Neural cell (in vitro differentiated cells): ENCODE data around the gene SIVA1. TPM values are rescaled to one million over a fixed set of nuclear protein-coding genes. Genes with fewer than 3 reads are reported as not detected.

ENCODE experiments used
- H2AFZ ChIP-seq: fragments of 200-600, 300-800 bp; sonication (generic), shearing (Covaris generic); 2 replicates; pipeline ENCODE4 v1.6.0; 2014; ENCODE audit warnings: low read depth, mild to moderate bottlenecking, antibody characterized with exemption, low read length, moderate library complexity
- H3F3A ChIP-seq: fragments of 200-600 bp; shearing (Covaris generic); 2 replicates; pipeline ENCODE4 v1.6.1; 2016; ENCODE audit warnings: mild to moderate bottlenecking, moderate library complexity, mixed read lengths, antibody characterized with exemption, low read length; ENCODE audit not compliant: insufficient read depth, poor library complexity, severe bottlenecking
- H3K27ac ChIP-seq: fragments of 200-600, 300-800 bp; sonication (generic), shearing (Covaris generic); 2 replicates; pipeline ENCODE4 v1.5.1; 2014; ENCODE audit warnings: mild to moderate bottlenecking, low read length, moderate library complexity
- H3K27me3 ChIP-seq: fragments of 300-800, 200-600 bp; sonication (generic), shearing (Covaris generic); 2 replicates; pipeline ENCODE4 v1.6.0; 2014; ENCODE audit warnings: mild to moderate bottlenecking, low read depth, low read length, moderate library complexity; ENCODE audit not compliant: insufficient read depth
- H3K36me3 ChIP-seq: fragments of 300-800, 200-600 bp; sonication (generic), shearing (Covaris generic); 2 replicates; pipeline ENCODE4 v1.5.1; 2014; ENCODE audit warnings: mild to moderate bottlenecking, antibody characterized with exemption, low read length, moderate library complexity; ENCODE audit not compliant: insufficient read depth
- H3K4me2 ChIP-seq: fragments of 300-800, 200-600 bp; sonication (generic), shearing (Covaris generic); 2 replicates; pipeline ENCODE4 v1.6.0; 2014; ENCODE audit warnings: mild to moderate bottlenecking, low read length
- H3K4me3 ChIP-seq: fragments of 300-800, 200-600 bp; sonication (generic), shearing (Covaris generic); 2 replicates; pipeline ENCODE4 v1.5.1; 2014; ENCODE audit warnings: mild to moderate bottlenecking, low read length, moderate library complexity
- H3K79me2 ChIP-seq: fragments of 200-600 bp; shearing (Covaris generic); replicated peaks from 2 replicates; pipeline ENCODE4 v1.6.0; 2014; ENCODE audit warnings: mild to moderate bottlenecking, low read length, moderate library complexity; ENCODE audit not compliant: insufficient read depth
- H3K9ac ChIP-seq: fragments of 300-800, 200-600 bp; sonication (generic), shearing (Covaris generic); 2 replicates; pipeline ENCODE4 v1.6.1; 2016; ENCODE audit warnings: mild to moderate bottlenecking, low read length, mixed read lengths
- H3K9me2 ChIP-seq: fragments of 200-600 bp; shearing (Covaris generic); 2 replicates; pipeline ENCODE4 v1.6.1; 2016; ENCODE audit warnings: mild to moderate bottlenecking, low read length, mixed read lengths; ENCODE audit not compliant: insufficient read depth
- H3K9me3 ChIP-seq: fragments of 200-600, 300-800 bp; sonication (generic), shearing (Covaris generic); 2 replicates; pipeline ENCODE4 v1.6.1; 2016; ENCODE audit warnings: mild to moderate bottlenecking, mixed run types, low read length, moderate library complexity, mixed read lengths
- H4K20me1 ChIP-seq: fragments of 200-600 bp; shearing (Covaris generic); 2 replicates; pipeline ENCODE4 v1.6.1; 2016; ENCODE audit warnings: mild to moderate bottlenecking, mixed run types; ENCODE audit not compliant: insufficient read depth
- CTCF ChIP-seq: fragments of 450-650 bp; IDR thresholded peaks from 2 replicates; pipeline ENCODE4 v1.5.1; 2014; ENCODE audit warnings: antibody characterized with exemption, mild to moderate bottlenecking, moderate library complexity; ENCODE audit not compliant: poor library complexity, severe bottlenecking
- EP300 ChIP-seq: fragments of 450-650 bp; conservative IDR thresholded peaks from 2 replicates; pipeline ENCODE4 v1.6.1; 2014; ENCODE audit warnings: antibody characterized with exemption, mild to moderate bottlenecking, moderate library complexity; ENCODE audit not compliant: poor library complexity, severe bottlenecking
- EZH2 ChIP-seq: fragments of 200-600, 300-800 bp; shearing (Covaris generic), sonication (generic); IDR thresholded peaks from 2 replicates; pipeline ENCODE4 v1.6.1; 2014; ENCODE audit warnings: antibody characterized with exemption, low read length, borderline replicate concordance, mild to moderate bottlenecking; ENCODE audit not compliant: insufficient read depth, poor library complexity, severe bottlenecking
- MXI1 ChIP-seq: fragments of 450-650 bp; conservative IDR thresholded peaks from 2 replicates; pipeline ENCODE4 v1.6.1; 2014; ENCODE audit warnings: antibody characterized with exemption, mild to moderate bottlenecking; ENCODE audit not compliant: poor library complexity, severe bottlenecking
- POLR2AphosphoS5 ChIP-seq: IDR thresholded peaks from 2 replicates; pipeline ENCODE4 v1.6.1; 2012
- RAD21 ChIP-seq: fragments of 450-650 bp; conservative IDR thresholded peaks from 2 replicates; pipeline ENCODE4 v1.6.1; 2014; ENCODE audit warnings: antibody characterized with exemption, mild to moderate bottlenecking, moderate library complexity
- REST ChIP-seq: IDR thresholded peaks from 2 replicates; pipeline ENCODE4 v1.6.1; 2012; ENCODE audit warnings: borderline replicate concordance
- SMC3 ChIP-seq: fragments of 450-650 bp; conservative IDR thresholded peaks from 2 replicates; pipeline ENCODE4 v1.6.1; 2014; ENCODE audit warnings: antibody characterized with exemption, mild to moderate bottlenecking, moderate library complexity; ENCODE audit not compliant: poor library complexity
- TAF1 ChIP-seq: IDR thresholded peaks from 2 replicates; pipeline ENCODE4 v1.6.1; 2012; ENCODE audit warnings: low read depth
- polyA plus RNA-seq: library from polyadenylated mRNA; depleted of rRNA; stranded (reverse); fragments of >200 nt; gene quantifications from 2 replicates; pipeline ENCODE4 v1.2.3, GENCODE V29; 2014

SIVA1 gene
- polyA plus RNA-seq, 1 donor from 2014 or later, result 180 TPM

- H3K9ac ChIP-seq, result no peak overlapping the region
- TF ChIP-seq SMC3, result no peak
- TF ChIP-seq CTCF, result no peak
- TF ChIP-seq MXI1, result no peak
- TF ChIP-seq EP300, result no peak
- TF ChIP-seq TAF1, result no peak
- TF ChIP-seq RAD21, result no peak
- no peak for TF ChIP-seq EZH2
- TF ChIP-seq POLR2AphosphoS5, result no peak
- TF ChIP-seq REST, result no peak
- H3K4me3 ChIP-seq, result no peak overlapping the region
- no peaks in the 10 kb centered on the region for H3K27me3 ChIP-seq
- no peaks in the 10 kb centered on the region for H4K20me1 ChIP-seq
- H3K27ac ChIP-seq, result no peak overlapping the region
- H3K79me2 ChIP-seq, result peaks cover 20% of the 10 kb centered on the region
- no peak overlapping the region for H3K4me2 ChIP-seq
- no peaks in the 10 kb centered on the region for H3K36me3 ChIP-seq
- H3F3A ChIP-seq, result no peaks in the 10 kb centered on the region
- no peaks in the 10 kb centered on the region for H3K9me2 ChIP-seq
- no peak overlapping the region for H2AFZ ChIP-seq
- no peaks in the 10 kb centered on the region for H3K9me3 ChIP-seq
Observed at GRCh38 chr14:104756477-104757237, 3.7 kb downstream of the SIVA1 start.

GRCh38 chr14:104757238-104757585 lies 4.3 kb downstream of the SIVA1 start:
- Histone ChIP-seq H3F3A (no peaks in the 10 kb centered on the region), H3K9me2 (no peaks in the 10 kb centered on the region), H3K4me2 (no peak overlapping the region), H3K27ac (no peak overlapping the region), H3K9ac (no peak overlapping the region), H3K36me3 (no peaks in the 10 kb centered on the region), H3K79me2 (peaks cover 20% of the 10 kb centered on the region), H4K20me1 (no peaks in the 10 kb centered on the region), H2AFZ (no peak overlapping the region), H3K4me3 (no peak overlapping the region), H3K9me3 (no peaks in the 10 kb centered on the region), H3K27me3 (no peaks in the 10 kb centered on the region)
- TF ChIP-seq CTCF, result no peak
- no peak for TF ChIP-seq EZH2
- TF ChIP-seq POLR2AphosphoS5, result no peak
- TF ChIP-seq TAF1, result no peak
- TF ChIP-seq RAD21, result no peak
- TF ChIP-seq MXI1, result no peak
- TF ChIP-seq EP300, result no peak
- no peak for TF ChIP-seq REST
- no peak for TF ChIP-seq SMC3
